HepG2 (cell line): Measurements from ENCODE around the gene RGS19. TPM values are rescaled to one million over a fixed set of nuclear protein-coding genes. Genes with fewer than 3 reads are reported as not detected.
A peak's percentile ranks its signal among the peaks of the same experiment; 100 is the strongest.

Source experiments
- ATF7-NPFF ChIP-seq: sonication (generic); formaldehyde crosslinking; IDR thresholded peaks from 2 replicates; pipeline ENCODE4 v1.8.1; 2023; ENCODE audit warnings: mild to moderate bottlenecking, low read depth, missing genetic modification reagents, moderate library complexity
- CAMTA2 ChIP-seq: sonication (generic); formaldehyde crosslinking; IDR thresholded peaks from 2 replicates; pipeline ENCODE4 v1.4.0; 2020; ENCODE audit warnings: mild to moderate bottlenecking, missing genetic modification reagents, borderline replicate concordance
- DNMT1 ChIP-seq: sonication (generic); formaldehyde crosslinking; IDR thresholded peaks from 2 replicates; pipeline ENCODE4 v1.5.1; 2020; ENCODE audit warnings: mild to moderate bottlenecking, missing genetic modification reagents
- FOXO1 ChIP-seq: sonication (generic); formaldehyde crosslinking; IDR thresholded peaks from 2 replicates; pipeline ENCODE4 v1.4.0; 2020; ENCODE audit warnings: missing genetic modification reagents
- GABPB1 ChIP-seq: IDR thresholded peaks from 2 replicates; pipeline ENCODE4 v1.6.1; 2016; ENCODE audit warnings: mild to moderate bottlenecking, missing genetic modification reagents, moderate library complexity, missing compliant biosample characterization
- NFIC ChIP-seq: IDR thresholded peaks from 2 replicates; pipeline ENCODE4 v1.6.1; 2012; ENCODE audit warnings: mild to moderate bottlenecking, low read length, inconsistent platforms
- RARA ChIP-seq: IDR thresholded peaks from 2 replicates; pipeline ENCODE4 v1.6.1; 2016; ENCODE audit warnings: missing genetic modification reagents, missing compliant biosample characterization
- RBAK ChIP-seq: sonication (generic); formaldehyde crosslinking; IDR thresholded peaks from 2 replicates; pipeline ENCODE4 v1.5.1; 2020; ENCODE audit warnings: mild to moderate bottlenecking, missing genetic modification reagents
- RBM39 ChIP-seq: fragments of 200-400 bp; formaldehyde crosslinking; IDR thresholded peaks from one replicate; pipeline ENCODE4 v1.6.1; 2018; ENCODE audit warnings: antibody characterized with exemption, mild to moderate bottlenecking, low read depth, low read length; ENCODE audit not compliant: poor library complexity, severe bottlenecking
- RNF2 ChIP-seq: fragments of 450-650 bp; conservative IDR thresholded peaks from 2 replicates; pipeline ENCODE4 v1.6.1; 2016; ENCODE audit warnings: low read depth
- SP5 ChIP-seq: IDR thresholded peaks from 2 replicates; pipeline ENCODE4 v1.6.1; 2016; ENCODE audit warnings: low read depth, borderline replicate concordance
- SPEN ChIP-seq: sonication (generic); formaldehyde crosslinking; IDR thresholded peaks from 2 replicates; pipeline ENCODE4 v1.5.1; 2020; ENCODE audit warnings: low read depth, mild to moderate bottlenecking, missing genetic modification reagents
- YY1 ChIP-seq: IDR thresholded peaks from 2 replicates; pipeline ENCODE4 v1.6.1; 2011; ENCODE audit warnings: low read length, low read depth, moderate library complexity, mild to moderate bottlenecking; ENCODE audit not compliant: insufficient read depth, insufficient replicate concordance
- ZC3H13 ChIP-seq: sonication (generic); formaldehyde crosslinking; IDR thresholded peaks from 2 replicates; pipeline ENCODE4 v1.8.1; 2023; ENCODE audit warnings: mild to moderate bottlenecking, missing genetic modification reagents, moderate library complexity
- ZNF136 ChIP-seq: sonication (generic); formaldehyde crosslinking; IDR thresholded peaks from 2 replicates; pipeline ENCODE4 v1.8.1; 2022; ENCODE audit warnings: low read depth, mild to moderate bottlenecking, moderate library complexity, missing genetic modification reagents
- ZNF280D ChIP-seq: sonication (generic); formaldehyde crosslinking; IDR thresholded peaks from 2 replicates; pipeline ENCODE4 v1.5.1; 2020; ENCODE audit warnings: mild to moderate bottlenecking, missing genetic modification reagents
- ZNF317 ChIP-seq: sonication (generic); formaldehyde crosslinking; IDR thresholded peaks from 2 replicates; pipeline ENCODE4 v1.5.0; 2020; ENCODE audit warnings: mild to moderate bottlenecking, missing genetic modification reagents
- ZNF710 ChIP-seq: sonication (generic); formaldehyde crosslinking; IDR thresholded peaks from 2 replicates; pipeline ENCODE4 v1.5.0; 2020; ENCODE audit warnings: mild to moderate bottlenecking, missing genetic modification reagents, borderline replicate concordance
- ZSCAN21 ChIP-seq: sonication (generic); formaldehyde crosslinking; IDR thresholded peaks from 2 replicates; pipeline ENCODE4 v1.8.0; 2022; ENCODE audit warnings: mild to moderate bottlenecking, missing genetic modification reagents, moderate library complexity, borderline replicate concordance
- polyA plus RNA-seq, 8 experiments: library from polyadenylated mRNA; depleted of rRNA in 3 of 8; stranded (reverse) in 7 of 8; unstranded in 1 of 8; fragments of >200 nt; fragmentation: Illumina TruSeq in 4 of 8; extraction: Trizol in 4 of 8; gene quantifications; 2 replicates each; pipeline versions ENCODE4 v1.2.1 to v1.2.3, GENCODE V29; 2011 to 2016; ENCODE audit warnings: low read depth in 4 of 8, missing spikeins in 1 of 8, mixed read lengths in 1 of 8; ENCODE audit not compliant: insufficient read depth in 1 of 8
- total RNA-seq, 5 experiments: library from RNA; depleted of rRNA; stranded (reverse); fragments of >200 nt; fragmentation: Illumina TruSeq; extraction: Trizol; gene quantifications; 2 replicates each; pipeline ENCODE4 v1.2.3, GENCODE V29; 2016; ENCODE audit warnings: low read depth in 1 of 5
- TF ChIP-seq, protein P1 (sequence below): sonication (generic); formaldehyde crosslinking; IDR thresholded peaks from 2 replicates; pipeline ENCODE4 v1.8.1; 2023; ENCODE audit warnings: mild to moderate bottlenecking, missing genetic modification reagents
- TF ChIP-seq, protein P2 (sequence below): sonication (generic); formaldehyde crosslinking; conservative IDR thresholded peaks from 2 replicates; pipeline ENCODE4 v1.4.0; 2020; ENCODE audit warnings: missing genetic modification reagents

Gene RGS19
- total and polyA plus RNA-seq, 2 of the 13 experiments (the other 11 are each of a cell fraction or from before 2014, with no cell fraction given): 10.7 to 11.9 TPM

- TF ChIP-seq ZNF317 (CRISPR knock-in tag) (0 out of 2 replicates have a peak, but pooled peaks have one; percentile 14), FOXO1 (CRISPR knock-in tag) (0 out of 2 replicates have a peak, but pooled peaks have one; percentile 11), SP5 (CRISPR knock-in tag) (peak; percentile 44), SPEN (CRISPR knock-in tag) (no peak; the same call in 1 of the 2 replicates), ATF7-NPFF (no peak), ZNF280D (CRISPR knock-in tag) (peak; percentile 88; the same call in 1 of the 2 replicates), RARA (peak; percentile 90), GABPB1 (CRISPR knock-in tag) (0 out of 2 replicates have a peak, but pooled peaks have one; percentile 16), DNMT1 (CRISPR knock-in tag) (peak; percentile 80), ZC3H13 (CRISPR knock-in tag) (no peak; the same call in 1 of the 2 replicates), ZNF710 (CRISPR knock-in tag) (no peak), RBAK (peak; percentile 35; the same call in 1 of the 2 replicates), ZNF136 (CRISPR knock-in tag) (0 out of 2 replicates have a peak, but pooled peaks have one; percentile 5), NFIC (no peak), RBM39 (peak; percentile 78), ZSCAN21 (CRISPR knock-in tag) (peak; percentile 63; the same call in 1 of the 2 replicates), CAMTA2 (peak; percentile 97; the same call in 1 of the 2 replicates), RNF2 (no peak), YY1 (peak; percentile 67)
- TF ChIP-seq, protein P1, sequence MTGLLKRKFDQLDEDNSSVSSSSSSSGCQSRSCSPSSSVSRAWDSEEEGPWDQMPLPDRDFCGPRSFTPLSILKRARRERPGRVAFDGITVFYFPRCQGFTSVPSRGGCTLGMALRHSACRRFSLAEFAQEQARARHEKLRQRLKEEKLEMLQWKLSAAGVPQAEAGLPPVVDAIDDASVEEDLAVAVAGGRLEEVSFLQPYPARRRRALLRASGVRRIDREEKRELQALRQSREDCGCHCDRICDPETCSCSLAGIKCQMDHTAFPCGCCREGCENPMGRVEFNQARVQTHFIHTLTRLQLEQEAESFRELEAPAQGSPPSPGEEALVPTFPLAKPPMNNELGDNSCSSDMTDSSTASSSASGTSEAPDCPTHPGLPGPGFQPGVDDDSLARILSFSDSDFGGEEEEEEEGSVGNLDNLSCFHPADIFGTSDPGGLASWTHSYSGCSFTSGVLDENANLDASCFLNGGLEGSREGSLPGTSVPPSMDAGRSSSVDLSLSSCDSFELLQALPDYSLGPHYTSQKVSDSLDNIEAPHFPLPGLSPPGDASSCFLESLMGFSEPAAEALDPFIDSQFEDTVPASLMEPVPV: no peak
- TF ChIP-seq, protein P2, sequence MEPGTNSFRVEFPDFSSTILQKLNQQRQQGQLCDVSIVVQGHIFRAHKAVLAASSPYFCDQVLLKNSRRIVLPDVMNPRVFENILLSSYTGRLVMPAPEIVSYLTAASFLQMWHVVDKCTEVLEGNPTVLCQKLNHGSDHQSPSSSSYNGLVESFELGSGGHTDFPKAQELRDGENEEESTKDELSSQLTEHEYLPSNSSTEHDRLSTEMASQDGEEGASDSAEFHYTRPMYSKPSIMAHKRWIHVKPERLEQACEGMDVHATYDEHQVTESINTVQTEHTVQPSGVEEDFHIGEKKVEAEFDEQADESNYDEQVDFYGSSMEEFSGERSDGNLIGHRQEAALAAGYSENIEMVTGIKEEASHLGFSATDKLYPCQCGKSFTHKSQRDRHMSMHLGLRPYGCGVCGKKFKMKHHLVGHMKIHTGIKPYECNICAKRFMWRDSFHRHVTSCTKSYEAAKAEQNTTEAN (CRISPR knock-in tag): no peak
Measured at GRCh38 chr20:64023361-64024140, 55.8 kb downstream of the RGS19 start (continued).
